ENCODE measurements around the gene ST6GAL1.
"Not testable (repeated sequence)": the region's sequence is repeated elsewhere in the genome, so short reads cannot be mapped to it uniquely, and the experiment has no call there.

Gene ST6GAL1

DNA sequence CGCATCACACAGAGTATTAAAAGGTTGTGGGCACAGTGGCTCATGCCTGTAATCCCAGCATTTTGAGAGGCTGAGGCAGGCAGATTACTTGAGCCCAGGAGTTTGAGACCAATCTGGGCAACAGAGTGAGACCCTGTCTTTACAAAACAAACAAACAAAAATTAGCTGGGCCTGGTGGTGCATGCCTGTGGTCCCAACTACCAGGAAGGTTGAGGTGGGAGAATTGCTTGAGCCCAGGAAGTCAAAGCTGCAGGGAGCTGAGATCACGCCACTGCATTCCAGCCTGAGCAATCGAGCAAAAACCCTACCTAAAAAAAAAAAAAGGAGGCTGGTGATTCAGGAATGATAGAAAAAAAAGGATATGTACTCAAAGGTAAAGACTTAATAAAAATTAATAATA, 28.2 kb upstream of the ST6GAL1 start:
- Mint-ChIP-seq H3K9me3 (ENCODE audit: low read depth) (peaks cover 10% of the 10 kb centered on the region), H3K4me3 (no peak overlapping the region), H3K27ac (no peak overlapping the region), H3K36me3 (peaks cover 29% of the 10 kb centered on the region), H3K27me3 (no peaks in the 10 kb centered on the region), H3K4me1 (ENCODE audit: low read depth) (peaks cover 22% of the 10 kb centered on the region)

DNA sequence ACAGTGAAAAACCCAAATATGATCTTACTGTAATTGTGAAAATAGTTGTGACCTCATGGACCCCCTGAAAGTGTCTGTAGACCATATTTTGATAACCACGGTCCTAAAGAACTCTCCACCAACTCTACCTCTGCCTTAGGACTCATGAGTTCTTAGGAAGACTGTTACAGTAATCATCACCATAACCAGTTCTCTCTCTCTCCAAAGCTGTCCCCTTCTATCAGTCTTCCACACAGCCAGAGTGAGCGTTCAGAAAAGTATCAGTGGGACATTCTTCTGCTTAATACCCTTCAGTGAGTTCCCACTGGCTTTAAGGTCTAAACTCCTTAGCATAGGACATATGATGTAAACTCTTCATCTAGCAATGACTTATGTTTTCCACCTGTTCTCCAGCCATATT, 27.6 kb upstream of the ST6GAL1 start:
- Mint-ChIP-seq H3K27ac (no peak overlapping the region), H3K36me3 (peaks cover 30% of the 10 kb centered on the region), H3K4me3 (no peak overlapping the region), H3K4me1 (ENCODE audit: low read depth) (peaks cover 22% of the 10 kb centered on the region), H3K9me3 (ENCODE audit: low read depth) (peaks cover 10% of the 10 kb centered on the region), H3K27me3 (no peaks in the 10 kb centered on the region)

DNA sequence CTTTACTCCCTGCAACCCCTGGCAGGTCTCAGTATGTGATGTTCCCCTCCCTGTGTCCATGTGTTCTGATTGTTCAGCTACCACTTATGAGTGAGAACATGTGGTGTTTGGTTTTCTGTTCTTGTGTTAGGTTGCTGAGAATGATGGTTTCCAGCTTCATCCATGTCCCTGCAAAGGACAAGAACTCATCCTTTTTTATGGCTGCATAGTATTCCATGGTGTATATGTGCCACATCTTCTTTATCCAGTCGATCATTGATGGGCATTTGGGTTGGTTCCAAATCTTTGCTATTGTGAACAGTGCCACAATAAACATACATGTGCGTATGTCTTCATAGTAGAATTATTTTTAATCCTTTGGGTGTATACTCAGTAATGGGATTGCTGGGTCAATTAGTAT, 26.6 kb upstream of the ST6GAL1 start:
- not testable (repeated sequence) for H3K4me3 Mint-ChIP-seq, H3K27me3 Mint-ChIP-seq, H3K27ac Mint-ChIP-seq
- Mint-ChIP-seq H3K9me3 (ENCODE audit: low read depth) (peaks cover 15% of the 10 kb centered on the region), H3K4me1 (ENCODE audit: low read depth) (peaks cover 32% of the 10 kb centered on the region), H3K36me3 (peaks cover 32% of the 10 kb centered on the region)

DNA sequence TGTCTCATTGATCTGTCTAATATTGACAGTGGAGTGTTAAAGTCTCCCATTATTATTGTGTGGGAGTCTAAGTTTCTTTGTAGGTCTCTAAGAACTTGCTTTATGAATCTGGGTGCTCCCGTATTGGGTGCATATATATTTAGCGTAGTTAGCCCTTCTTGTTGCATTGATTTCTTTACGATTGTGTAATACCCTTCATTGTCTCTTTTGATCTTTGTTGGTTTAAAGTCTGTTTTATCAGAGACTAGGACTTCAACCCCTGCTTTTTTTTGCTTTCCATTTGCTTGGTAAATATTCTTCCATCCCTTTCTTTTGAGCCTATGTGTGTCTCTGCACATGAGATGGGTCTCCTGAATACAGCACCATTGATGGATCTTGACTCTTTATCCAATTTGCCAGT, 23.3 kb upstream of the ST6GAL1 start:
- H3K27ac Mint-ChIP-seq, H3K4me3 Mint-ChIP-seq, H3K27me3 Mint-ChIP-seq: not testable (repeated sequence)
- Mint-ChIP-seq H3K9me3 (ENCODE audit: low read depth) (peaks cover 15% of the 10 kb centered on the region), H3K4me1 (ENCODE audit: low read depth) (peaks cover 32% of the 10 kb centered on the region), H3K36me3 (peaks cover 32% of the 10 kb centered on the region)

DNA sequence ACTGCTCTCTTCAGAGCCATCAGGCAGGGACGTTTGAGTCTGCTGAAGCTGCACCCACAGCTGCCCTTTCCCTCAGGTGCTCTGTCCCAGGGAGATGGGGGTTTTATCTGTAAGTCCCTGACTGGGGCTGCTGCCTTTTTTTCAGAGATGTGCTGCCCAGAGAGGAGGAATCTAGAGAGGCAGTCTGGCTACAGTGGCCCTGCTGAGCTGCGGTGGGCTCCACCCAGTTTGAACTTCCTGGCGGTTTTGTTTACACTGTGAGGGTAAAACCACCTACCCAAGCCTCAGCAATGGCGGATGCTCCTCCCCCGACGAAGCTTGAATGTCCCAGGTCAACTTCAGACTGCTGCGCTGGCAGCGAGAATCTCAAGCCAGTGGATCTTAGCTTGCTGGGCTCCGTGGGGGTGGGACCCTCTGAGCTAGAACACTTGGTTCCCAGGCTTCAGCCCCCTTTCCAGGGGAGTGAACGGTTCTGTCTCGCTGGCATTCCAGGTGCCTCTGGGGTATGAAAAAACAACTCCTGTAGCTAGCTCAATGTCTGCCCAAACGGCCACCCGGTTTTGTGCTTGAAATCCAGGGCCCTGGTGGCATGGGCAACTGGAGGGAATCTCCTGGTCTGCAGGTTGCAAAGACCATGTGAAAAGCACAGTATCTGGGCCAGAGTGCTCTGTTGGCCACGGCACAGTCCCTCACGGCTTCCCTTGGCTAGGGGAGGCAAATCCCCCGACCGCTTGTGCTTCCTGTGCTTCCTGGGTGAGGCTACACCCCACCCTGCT, 21.1 kb upstream of the ST6GAL1 start:
- peaks cover 36% of the 10 kb centered on the region for H3K4me1 Mint-ChIP-seq (ENCODE audit: low read depth)
- H3K36me3 Mint-ChIP-seq, result peaks cover 25% of the 10 kb centered on the region
- no peaks in the 10 kb centered on the region for H3K27me3 Mint-ChIP-seq
- H3K9me3 Mint-ChIP-seq (ENCODE audit: low read depth), result peaks cover 21% of the 10 kb centered on the region
- peak overlapping the region; percentile 86 for H3K27ac Mint-ChIP-seq
- peak overlapping the region; percentile 63 for H3K4me3 Mint-ChIP-seq

DNA sequence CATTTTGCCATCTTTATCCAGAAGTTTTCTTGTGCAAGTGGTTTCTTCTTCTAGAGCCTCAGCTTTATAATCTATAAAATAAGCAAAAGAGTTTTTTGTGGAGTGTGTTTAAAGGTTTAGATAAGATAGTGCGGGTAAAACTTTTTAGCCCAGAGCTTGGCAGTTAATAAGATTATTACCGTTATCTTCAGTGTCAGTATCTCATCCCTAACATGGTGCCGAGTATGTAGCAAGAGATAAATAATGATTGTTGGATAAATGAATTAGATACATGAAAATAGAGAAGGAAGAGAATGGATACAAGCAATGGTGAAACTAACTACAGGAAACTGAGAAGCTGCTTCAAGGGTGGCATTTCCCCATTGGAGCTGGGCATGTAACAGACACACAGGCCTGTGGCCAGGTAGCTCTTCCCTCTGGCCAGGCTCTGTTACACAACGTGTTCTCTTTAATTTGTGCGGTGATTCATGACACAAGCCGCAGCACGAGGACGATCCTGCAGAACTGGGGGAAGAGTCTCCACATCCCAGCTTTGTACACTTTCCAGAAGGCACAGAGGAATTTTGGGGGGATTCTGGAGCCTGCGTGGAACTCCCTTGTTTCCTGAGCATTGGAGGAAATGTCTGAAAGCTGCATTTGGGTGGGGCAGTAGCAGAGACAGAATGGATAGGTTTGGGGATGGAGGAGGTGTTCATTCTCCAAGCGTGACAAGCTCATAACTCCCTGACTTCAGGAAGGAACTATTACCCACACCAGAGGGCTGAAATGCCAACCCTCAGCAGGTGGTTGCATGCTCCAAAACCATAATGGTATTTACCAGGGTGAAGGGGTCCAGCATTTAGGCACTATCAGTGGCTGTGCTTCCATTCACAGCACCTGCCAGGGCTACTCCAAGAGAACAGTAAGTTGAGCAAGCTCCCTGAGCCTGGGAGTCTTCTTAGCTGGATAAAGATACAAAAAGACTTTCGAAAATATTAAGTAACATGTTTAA, 14.2 kb upstream of the ST6GAL1 start:
- H3K9me3 Mint-ChIP-seq (ENCODE audit: low read depth), result peaks cover 6% of the 10 kb centered on the region
- no peaks in the 10 kb centered on the region for H3K36me3 Mint-ChIP-seq
- H3K4me3 Mint-ChIP-seq, result peak overlapping the region; percentile 27
- H3K4me1 Mint-ChIP-seq (ENCODE audit: low read depth), result peaks cover 50% of the 10 kb centered on the region
- H3K27ac Mint-ChIP-seq, result peak overlapping the region; percentile 65
- no peaks in the 10 kb centered on the region for H3K27me3 Mint-ChIP-seq

DNA sequence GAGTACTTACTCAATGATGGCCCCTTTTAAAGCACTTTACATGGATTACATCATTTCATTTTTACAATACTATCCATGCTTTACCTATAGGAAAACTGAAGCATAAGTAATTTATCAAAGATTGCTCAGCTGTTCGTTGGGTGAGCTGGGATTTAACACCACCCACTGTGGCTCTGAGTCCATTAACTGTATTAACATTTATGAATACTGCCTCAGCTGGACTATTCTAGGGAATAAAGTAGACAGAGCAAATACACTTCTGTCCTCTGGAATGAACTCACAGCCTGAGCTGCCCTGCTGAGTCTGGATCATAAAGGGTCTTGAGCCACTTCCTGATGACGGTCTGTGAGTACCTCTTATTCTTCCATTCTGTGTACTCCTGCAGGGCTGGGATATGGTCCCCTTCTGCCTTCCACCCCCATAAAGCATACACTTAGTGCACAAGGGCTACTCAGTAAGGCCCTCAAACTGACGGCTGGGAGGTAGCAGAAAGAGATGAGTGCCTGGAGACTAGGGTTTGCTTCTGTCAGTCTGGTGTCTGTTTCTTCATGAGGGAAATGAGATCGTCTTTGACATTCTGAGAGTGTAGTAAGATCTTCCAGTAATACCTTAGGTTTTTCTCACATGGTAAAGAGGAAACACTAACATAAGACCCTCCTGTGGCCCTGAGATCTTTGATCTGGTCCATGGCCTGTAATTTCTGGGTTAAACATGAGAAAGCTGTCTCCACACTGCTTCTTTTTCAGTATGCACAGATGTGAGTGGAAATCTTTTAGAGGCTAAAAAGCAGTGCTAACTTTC, 12.6 kb upstream of the ST6GAL1 start:
- Mint-ChIP-seq H3K36me3 (no peaks in the 10 kb centered on the region), H3K4me1 (ENCODE audit: low read depth) (peaks cover 50% of the 10 kb centered on the region), H3K27ac (peak overlapping the region; percentile 64), H3K9me3 (ENCODE audit: low read depth) (peaks cover under 1% of the 10 kb centered on the region), H3K27me3 (no peaks in the 10 kb centered on the region), H3K4me3 (peak overlapping the region; percentile 2)

DNA sequence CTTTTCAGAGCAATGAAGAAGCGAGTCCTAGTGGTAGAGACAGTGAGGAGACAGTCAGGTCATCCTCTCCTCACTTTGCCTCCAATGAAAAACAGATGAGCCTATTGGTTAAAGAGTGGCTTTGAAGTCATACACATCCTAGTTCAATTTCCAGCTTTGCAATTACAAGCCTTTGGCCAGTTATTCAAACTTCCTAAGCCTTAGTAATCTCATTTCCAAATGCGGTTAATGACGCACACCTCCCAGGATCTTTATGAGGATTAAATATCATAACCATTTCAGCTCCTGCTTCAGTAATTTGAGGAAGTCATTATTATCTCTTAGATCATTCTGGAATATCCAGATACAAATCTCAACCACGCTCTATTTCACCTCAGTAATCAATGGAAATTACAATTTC, 10.0 kb upstream of the ST6GAL1 start:
- Mint-ChIP-seq H3K9me3 (ENCODE audit: low read depth) (no peaks in the 10 kb centered on the region), H3K27ac (no peak overlapping the region), H3K4me1 (ENCODE audit: low read depth) (peaks cover 36% of the 10 kb centered on the region), H3K27me3 (no peaks in the 10 kb centered on the region), H3K4me3 (no peak overlapping the region), H3K36me3 (no peaks in the 10 kb centered on the region)

DNA sequence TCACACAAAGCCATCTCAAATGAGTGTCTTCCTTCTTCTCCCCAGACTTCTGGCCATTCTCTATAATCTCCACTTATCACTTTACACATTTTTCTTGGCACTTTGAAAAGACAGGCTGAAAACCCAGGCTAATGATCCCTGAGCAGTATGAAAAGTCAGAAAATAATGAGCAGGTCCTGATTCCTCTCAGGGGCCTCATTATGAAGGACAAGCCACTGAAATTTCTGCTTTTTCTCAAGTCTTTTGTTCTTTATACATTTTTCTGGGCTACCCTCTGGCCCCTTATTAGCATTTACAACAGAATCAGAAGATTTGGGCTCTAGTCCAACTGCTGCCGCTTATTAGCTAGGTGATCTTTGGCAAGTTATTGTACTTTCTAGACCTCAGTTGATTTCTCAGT, 9.5 kb upstream of the ST6GAL1 start:
- Mint-ChIP-seq H3K9me3 (ENCODE audit: low read depth) (no peaks in the 10 kb centered on the region), H3K27ac (no peak overlapping the region), H3K36me3 (no peaks in the 10 kb centered on the region), H3K4me3 (no peak overlapping the region), H3K4me1 (ENCODE audit: low read depth) (peaks cover 31% of the 10 kb centered on the region), H3K27me3 (no peaks in the 10 kb centered on the region)

DNA sequence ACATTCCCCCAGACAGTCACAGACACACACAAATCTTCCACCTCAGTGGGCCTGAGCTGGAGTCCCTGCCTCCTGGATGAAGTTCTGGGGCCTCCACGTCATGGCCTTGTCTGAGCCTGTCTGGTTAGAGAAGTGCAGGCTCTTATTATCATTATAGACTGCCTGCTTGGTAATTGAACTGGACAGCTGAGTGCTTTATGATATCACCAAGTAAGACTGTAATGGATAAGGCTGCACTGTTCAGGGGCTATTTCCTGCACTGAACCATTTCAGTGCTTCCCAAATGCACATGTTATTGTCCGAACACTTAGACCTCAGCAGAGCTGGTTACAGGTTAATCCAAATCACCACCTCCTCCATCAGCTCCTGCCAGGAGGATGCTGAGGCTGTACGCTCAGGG, 8.7 kb upstream of the ST6GAL1 start:
- H3K36me3 Mint-ChIP-seq, result no peaks in the 10 kb centered on the region
- H3K9me3 Mint-ChIP-seq (ENCODE audit: low read depth), result no peaks in the 10 kb centered on the region
- no peak overlapping the region for H3K27ac Mint-ChIP-seq
- H3K27me3 Mint-ChIP-seq, result no peaks in the 10 kb centered on the region
- H3K4me3 Mint-ChIP-seq, result no peak overlapping the region
- H3K4me1 Mint-ChIP-seq (ENCODE audit: low read depth), result peaks cover 23% of the 10 kb centered on the region

DNA sequence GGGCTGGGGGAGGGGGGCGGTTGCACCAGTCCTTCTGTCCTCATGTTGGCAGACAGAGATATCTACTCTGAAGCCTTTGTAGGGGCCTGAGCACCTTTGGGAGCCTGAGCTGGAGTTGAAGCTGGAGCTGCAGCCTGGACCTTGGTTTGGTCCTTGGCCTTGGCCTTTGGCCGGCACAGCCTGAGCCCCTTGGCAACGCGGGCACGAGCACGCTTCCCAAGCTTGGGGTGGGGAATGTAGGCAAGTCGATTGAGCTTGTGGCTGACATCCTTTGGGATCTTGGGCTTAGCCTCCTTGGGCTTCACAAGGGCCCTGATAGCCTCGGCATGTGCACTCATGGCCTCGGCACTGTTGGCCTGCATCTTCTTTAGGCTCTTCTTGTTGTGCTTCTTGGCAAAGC, 8.1 kb upstream of the ST6GAL1 start:
- Mint-ChIP-seq H3K4me3 (no peak overlapping the region), H3K9me3 (ENCODE audit: low read depth) (no peaks in the 10 kb centered on the region), H3K27me3 (no peaks in the 10 kb centered on the region), H3K4me1 (ENCODE audit: low read depth) (peaks cover 17% of the 10 kb centered on the region), H3K36me3 (no peaks in the 10 kb centered on the region), H3K27ac (no peak overlapping the region)

DNA sequence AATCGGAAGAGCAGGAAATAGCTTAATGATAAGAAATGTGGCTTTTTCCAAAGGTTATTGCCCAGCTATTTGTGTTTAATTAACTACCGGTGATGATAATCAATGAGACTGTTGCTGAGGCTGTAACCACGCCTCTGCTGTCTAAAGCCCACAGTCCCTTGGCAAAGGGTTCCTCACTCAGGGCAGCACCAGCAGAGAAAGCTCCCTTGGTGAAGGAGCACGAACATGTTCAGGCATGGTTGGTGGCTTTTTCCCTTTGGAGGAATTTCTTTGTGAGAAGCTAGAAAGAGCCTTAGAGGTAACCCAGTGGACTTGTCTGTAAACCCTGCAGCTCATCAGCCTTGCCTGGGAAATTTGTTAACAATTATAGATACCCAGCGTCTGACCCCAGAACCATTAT, 7.5 kb upstream of the ST6GAL1 start:
- H3K4me3 Mint-ChIP-seq, result no peak overlapping the region
- peaks cover 11% of the 10 kb centered on the region for H3K4me1 Mint-ChIP-seq (ENCODE audit: low read depth)
- no peaks in the 10 kb centered on the region for H3K27me3 Mint-ChIP-seq
- H3K9me3 Mint-ChIP-seq (ENCODE audit: low read depth), result no peaks in the 10 kb centered on the region
- no peak overlapping the region for H3K27ac Mint-ChIP-seq
- no peaks in the 10 kb centered on the region for H3K36me3 Mint-ChIP-seq

DNA sequence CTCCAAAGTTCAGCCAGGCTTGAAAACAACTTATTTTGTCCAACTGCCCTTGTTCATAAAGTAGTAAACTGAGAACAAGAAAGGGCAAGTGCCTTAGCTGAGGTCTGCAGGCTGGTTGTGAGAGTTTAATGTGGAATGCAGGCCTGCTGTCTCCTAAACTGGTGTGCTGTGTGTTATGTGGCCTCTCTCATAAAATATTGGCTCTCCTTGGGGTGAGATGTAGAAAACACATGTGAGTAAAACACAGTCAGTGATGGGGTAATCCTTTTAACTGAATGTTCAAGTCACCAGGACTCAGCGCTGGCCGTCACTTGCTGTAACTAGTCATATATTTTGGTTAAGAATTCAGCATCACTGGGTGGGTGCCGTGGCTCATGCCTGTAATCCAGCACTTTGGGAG, 7.1 kb upstream of the ST6GAL1 start:
- Mint-ChIP-seq H3K27me3 (no peaks in the 10 kb centered on the region), H3K4me3 (no peak overlapping the region), H3K36me3 (no peaks in the 10 kb centered on the region), H3K4me1 (ENCODE audit: low read depth) (peaks cover 7% of the 10 kb centered on the region), H3K27ac (no peak overlapping the region), H3K9me3 (ENCODE audit: low read depth) (no peaks in the 10 kb centered on the region)

DNA sequence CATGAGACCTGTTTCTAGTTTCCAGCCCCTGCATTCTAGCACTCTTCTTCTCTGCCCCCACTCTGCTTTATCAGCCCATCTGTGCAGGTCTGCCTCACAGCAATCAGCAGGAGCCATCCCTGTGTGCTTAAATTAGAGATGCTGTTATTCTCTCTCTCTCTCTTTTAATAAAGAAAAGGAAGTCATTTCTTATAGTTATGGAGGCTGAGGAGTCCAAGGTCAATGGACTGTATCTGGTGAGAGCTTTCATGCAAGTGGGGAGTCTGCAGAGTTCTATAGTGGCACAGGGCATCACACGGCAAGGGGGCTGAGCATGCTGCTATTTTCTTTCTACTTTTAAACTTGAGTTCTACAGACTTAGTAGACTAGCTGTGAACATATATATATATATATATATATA, 4.5 kb upstream of the ST6GAL1 start:
- no peaks in the 10 kb centered on the region for H3K36me3 Mint-ChIP-seq
- H3K27ac Mint-ChIP-seq, result no peak overlapping the region
- peaks cover 8% of the 10 kb centered on the region for H3K4me1 Mint-ChIP-seq (ENCODE audit: low read depth)

DNA sequence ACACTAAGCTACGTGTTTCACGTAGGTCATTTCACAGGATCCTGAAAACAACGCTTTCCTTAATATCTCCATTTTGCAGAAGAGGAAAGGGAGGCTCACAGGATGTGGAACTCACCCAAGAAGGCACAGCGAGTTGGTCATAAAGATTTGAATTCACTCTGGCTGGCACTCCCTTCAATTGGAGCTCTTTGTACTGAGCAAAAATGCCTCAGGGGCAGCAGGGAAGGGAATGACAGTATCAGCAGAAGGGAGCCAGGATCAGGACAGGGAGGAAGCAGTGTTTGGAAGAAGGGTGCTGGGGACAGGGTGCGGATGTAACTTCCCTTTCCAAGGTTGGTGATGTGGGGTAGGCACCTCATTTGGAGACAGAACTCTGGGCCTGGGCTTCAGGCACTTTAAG, 1.1 kb upstream of the ST6GAL1 start:
- Mint-ChIP-seq H3K36me3 (no peaks in the 10 kb centered on the region), H3K27ac (peak overlapping the region; percentile 10), H3K27me3 (no peaks in the 10 kb centered on the region), H3K9me3 (ENCODE audit: low read depth) (no peaks in the 10 kb centered on the region), H3K4me3 (peak overlapping the region; percentile 40), H3K4me1 (ENCODE audit: low read depth) (peaks cover 29% of the 10 kb centered on the region)

More for the DNA sequence above, 4.5 kb upstream of the ST6GAL1 start:
- H3K9me3 Mint-ChIP-seq (ENCODE audit: low read depth), result no peaks in the 10 kb centered on the region
- H3K4me3 Mint-ChIP-seq, result no peak overlapping the region
- H3K27me3 Mint-ChIP-seq, result no peaks in the 10 kb centered on the region
